GM19035 (cell line): ENCODE measurements around the gene PGF.
"Not testable (repeated sequence)": the region's sequence is repeated elsewhere in the genome, so short reads cannot be mapped to it uniquely, and the experiment has no call there.

Experiments
- ATAC-seq: cut with Tn5 transposase; IDR thresholded peaks from one replicate; pipeline ENCODE4 v1.9.1; 2021; ENCODE audit not compliant: unreplicated experiment

Gene PGF

DNA sequence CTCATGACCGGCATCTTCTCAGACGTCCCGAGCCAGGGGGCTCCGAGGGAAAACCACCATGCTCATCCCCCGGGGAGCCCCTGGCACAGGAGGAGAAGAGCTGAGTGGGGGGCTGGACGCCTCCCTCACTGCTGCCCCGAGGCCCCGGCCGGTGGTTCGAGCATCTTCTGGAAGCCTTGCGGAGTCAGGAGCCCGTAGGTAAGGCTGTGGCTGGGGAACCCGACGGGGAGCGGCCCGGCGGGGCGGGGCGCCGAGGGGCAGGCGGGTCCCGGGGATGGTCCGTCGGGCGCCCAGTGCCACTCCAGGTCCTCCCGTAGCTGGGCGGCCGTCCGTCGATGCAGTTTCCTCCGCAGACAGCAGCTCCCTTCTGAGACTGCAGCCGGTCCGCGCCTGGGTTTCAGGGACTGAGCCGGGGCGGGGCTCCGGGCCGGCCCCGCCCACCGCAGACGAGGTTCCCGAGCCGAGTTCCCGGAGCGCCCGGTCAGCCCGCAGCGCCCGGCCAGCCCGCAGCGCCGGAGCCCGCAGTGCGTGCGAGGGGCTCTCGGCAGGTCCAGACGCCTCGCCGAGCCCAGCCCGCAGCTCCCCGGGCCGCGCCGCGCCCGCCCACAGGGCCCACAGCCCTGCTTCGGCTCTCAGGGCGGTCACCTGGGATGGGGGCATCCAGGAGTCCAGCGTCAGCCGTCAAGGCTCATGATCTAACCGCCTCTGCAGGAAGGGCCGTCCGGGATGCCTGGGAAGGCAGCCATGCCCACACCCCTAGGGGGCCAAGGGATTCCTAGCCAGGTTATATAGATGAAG lies at the start of gene PGF:
Gene PGF (minus strand): TSS at position 369 of the 798 bp plus-strand sequence. CDS start 355 bp downstream, at position 14.
- peak; percentile 58 for ATAC-seq

- ATAC-seq: no peak
These were observed 48.0 kb upstream of the PGF start for GRCh38 chr14:75003250-75004027.

- ATAC-seq: peak; percentile 99
These were observed 47.2 kb upstream of the PGF start, which contains the start of gene EIF2B2 for GRCh38 chr14:75002392-75003249. EIF2B2 (plus strand) TSS chr14:75002921; CDS start chr14:75002991, 70 bp downstream.

GRCh38 chr14:75001899-75002298 lies 46.5 kb upstream of the PGF start:
- ATAC-seq: no peak

DNA sequence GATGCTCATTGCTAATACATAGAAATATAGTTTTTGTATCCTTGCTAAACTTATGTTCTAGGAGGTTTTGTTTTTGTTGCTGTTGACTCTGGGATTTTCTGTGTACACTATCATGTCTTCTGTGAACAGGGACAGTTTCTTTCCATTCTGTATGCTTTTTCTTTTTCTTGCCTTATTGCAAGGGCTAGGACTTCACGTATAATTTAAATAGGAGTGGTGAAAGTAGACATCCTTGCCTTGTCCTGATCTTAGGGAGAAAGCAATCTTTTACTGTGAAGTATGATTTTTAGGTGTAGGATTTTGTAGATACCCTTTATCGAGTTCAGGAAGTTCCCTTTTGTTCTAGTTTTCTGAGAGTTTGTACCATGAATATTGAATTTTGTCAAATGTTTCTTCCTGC lies 45.9 kb upstream of the PGF start:
- ATAC-seq: no peak

GRCh38 chr14:74995781-74996180 lies 40.4 kb upstream of the PGF start:
- ATAC-seq: not testable (repeated sequence)

DNA sequence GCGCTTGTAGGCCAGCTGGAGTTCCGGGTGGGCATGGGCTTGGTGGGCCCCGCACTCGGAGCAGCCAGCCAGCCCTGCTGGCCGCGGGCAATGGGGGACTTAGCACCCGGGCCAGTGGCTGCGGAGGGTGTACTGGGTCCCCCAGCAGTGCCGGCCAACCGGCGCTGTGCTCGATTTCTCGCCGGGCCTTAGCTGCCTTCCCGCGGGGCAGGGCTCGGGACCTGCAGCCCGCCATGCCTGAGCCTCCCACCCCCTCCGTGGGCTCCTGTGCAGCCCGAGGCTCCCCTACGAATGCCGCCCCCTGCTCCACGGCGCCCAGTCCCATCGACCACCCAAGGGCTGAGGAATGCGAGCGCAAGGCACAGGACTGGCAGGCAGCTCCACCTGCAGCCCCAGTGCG lies 38.8 kb upstream of the PGF start:
- ATAC-seq: not testable (repeated sequence)

DNA sequence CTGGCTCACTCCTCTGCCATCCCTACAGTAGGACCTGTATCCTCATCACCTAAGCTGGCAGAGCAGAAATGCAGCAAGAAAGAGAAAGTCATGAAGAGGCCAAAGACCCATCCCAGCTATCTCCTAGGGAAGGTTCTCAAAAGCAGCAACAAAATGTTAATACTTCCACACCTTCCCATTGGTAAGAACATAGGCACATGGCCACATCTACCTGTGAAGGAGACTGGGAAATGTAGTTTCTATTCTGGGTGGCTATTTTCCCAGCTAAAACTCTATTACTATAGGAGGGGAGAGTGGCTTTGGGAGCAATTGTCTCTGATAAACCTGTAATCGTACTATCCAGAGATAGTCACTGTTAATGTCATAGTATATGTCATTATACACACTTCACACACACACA lies 33.6 kb upstream of the PGF start:
- ATAC-seq: no peak

DNA sequence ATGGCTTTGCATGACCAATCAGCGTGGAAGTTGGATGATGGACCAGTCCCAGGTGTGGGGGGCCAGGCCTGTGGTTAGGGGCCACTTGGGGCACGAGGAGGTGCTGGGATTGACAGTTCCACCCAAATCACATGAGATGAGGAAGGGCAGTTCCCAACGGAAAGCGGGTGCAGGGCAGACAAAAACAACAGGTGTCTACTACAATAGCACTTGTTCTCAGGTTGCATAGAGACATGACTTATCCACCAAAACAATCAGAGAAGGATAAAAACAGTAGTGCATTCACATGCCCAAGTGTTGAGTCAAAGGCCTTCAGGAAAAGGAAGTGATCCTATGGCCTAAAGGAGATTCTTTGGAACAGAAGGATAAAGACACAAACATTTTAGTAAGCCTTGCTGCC lies 32.7 kb upstream of the PGF start:
- no peak for ATAC-seq

- no peak for ATAC-seq
These were observed 30.4 kb upstream of the PGF start for GRCh38 chr14:74985806-74986205.

- ATAC-seq: no peak
These were observed 29.6 kb upstream of the PGF start for GRCh38 chr14:74985028-74985310.

GRCh38 chr14:74984236-74985027 lies 29.0 kb upstream of the PGF start:
- no peak for ATAC-seq

GRCh38 chr14:74983343-74983742 lies 27.9 kb upstream of the PGF start:
- no peak for ATAC-seq

DNA sequence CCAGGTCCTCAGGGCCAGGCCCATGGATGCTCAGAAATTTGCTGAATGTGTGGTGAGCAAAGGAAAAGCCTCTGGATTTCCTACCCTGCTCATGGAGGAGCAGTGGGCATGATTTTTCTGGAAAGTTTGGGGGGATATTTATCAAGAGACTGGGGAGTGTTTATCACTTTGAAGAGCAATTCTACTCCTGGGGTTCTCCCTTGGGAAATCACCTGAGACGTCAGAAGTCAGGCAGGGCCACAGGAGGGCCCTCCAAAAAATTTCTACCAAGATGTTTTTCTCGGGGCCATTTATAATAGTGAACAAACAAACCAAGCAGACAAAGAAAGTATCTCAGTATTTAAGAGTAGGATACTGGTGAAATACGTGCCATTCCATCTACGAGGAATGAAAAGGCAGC lies 27.3 kb upstream of the PGF start:
- no peak for ATAC-seq

DNA sequence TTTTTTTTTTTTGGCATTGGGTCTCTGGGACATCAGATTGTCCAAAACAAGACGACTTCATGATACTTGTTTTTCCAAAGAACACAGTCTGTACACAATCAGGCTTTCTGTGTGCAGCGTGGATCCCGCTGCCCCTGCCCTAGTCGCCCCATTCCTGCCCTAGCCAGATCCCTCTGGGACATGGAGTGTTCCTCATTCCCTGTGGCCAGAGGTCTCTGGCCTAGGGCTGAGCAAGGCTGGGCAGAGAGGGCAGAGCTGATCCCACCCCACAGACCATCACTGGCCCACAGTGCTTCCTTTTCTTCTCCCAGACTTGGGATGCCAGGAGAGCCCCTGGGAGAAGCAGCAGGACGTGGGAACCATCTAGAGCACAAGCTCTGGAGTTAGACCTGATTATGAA lies 26.4 kb upstream of the PGF start:
- ATAC-seq: no peak

GRCh38 chr14:74981462-74981782 lies 26.0 kb upstream of the PGF start:
- ATAC-seq: no peak

DNA sequence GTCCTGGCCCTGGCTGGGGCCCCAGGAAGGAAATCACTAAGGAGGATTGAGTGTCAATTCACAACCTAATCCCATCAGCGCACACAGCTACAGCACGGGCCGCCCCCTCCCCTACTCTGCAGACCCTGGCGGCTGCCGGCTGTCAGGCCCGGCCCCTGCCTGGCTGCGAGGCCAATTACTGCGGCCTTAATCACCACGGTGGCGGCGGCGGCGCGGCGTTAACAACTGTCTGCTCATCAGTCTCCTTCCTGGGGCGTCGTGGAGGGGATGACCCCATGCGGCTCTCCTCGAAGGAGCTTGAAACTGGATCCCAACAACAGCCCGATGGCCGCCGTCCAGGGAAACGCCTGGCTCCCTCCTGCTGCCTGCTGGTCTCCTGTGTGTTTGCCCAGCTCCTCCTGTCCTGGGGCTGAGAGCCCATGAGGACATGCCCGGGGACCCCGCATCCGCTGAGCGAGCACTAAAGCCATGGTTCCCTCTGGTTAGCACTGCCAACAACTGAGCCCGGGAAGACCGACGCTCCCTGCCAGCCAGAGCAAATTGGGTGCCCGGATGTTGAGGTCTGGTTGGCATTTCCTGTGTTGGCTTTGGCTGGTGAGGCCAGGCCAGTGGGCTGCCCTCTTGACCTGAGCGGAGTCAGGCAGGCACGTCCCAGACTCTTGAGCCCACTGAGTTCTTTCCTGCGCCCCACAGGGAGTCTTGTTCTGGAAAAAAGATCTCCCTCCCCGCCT lies 25.5 kb upstream of the PGF start:
- no peak for ATAC-seq

GRCh38 chr14:74980398-74980730 lies 25.0 kb upstream of the PGF start:
- no peak for ATAC-seq

DNA sequence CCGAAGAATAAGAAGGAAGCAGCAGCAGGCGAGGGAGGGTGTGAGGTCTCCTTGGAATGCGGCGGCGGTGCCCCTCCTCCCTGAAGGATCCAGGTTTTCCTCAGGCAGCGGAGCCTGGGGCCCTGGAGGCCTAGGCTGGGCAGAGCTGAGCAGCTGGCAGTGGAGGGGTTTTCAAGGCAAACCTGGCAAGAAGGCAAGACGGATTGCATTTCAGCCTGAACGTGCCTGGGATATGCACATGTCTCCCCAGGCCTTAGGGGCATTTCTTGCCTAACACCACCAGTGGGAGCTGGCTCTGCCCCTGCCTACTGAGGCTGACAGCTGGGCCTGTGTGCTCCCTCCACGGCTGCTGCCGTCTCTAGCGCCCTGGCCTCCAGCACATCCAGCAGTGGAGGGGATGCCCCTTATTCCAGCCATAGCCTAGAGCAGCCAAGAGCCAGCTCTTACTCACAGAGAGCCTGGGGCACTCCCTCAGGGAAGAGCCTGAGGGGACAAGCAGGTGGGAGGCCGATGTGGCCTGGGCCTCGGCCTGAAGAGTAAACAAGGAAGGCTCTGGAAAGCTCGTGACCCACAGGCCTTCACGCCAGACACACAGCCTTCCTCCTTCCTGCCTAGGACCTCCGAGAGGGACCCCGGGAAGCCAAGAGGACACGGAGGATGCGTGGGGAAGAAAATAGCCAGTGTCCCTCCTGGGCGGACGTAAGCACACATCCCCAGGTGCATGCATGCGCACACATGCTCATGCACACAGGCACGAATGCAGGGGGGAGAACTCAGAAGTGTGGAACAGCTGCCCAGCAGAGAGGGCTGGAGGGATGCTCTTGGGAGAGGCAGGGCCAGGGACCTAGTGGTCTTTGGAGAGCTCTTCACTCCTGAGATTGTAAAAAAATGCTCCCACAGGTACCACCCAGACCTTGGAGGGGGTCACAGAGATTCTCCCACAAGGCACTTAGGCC lies 24.3 kb upstream of the PGF start:
- ATAC-seq: no peak
